Measurements from ENCODE around the gene CD200R1. TPM values are rescaled to one million over a fixed set of nuclear protein-coding genes. Genes with fewer than 3 reads are reported as not detected.

Gene CD200R1
- total RNA-seq, 2 donors from 2014 or later = 1.8 TPM; not detected in 1

- no peak for DNase-seq
- no peak for ATAC-seq
- no peak overlapping the region for H3K4me3 ChIP-seq
- H3K27ac ChIP-seq = no peak overlapping the region
- H3K9me3 ChIP-seq = no peaks in the 10 kb centered on the region
- intact Hi-C loops (cut with DNase I) = loop anchor here (10.0 kb wide), 1 partner anchor 331 kb away; the partner anchor contains the start of gene CCDC80
- no peaks in the 10 kb centered on the region for H3K27me3 ChIP-seq
- H3K36me3 ChIP-seq (replicated peaks in 1 of 2; ENCODE audit: insufficient read depth in 1 of 2, low read depth in 2 of 2) = no peaks in the 10 kb centered on the region
- no peaks in the 10 kb centered on the region for H3K4me1 ChIP-seq
- TF ChIP-seq CTCF (IDR thresholded peaks at IDR 0.05) (no peak), POLR2A (IDR thresholded peaks at IDR 0.05) (no peak)
Measured at GRCh38 chr3:112976001-112976400, 1.1 kb upstream of the CD200R1 start.

GRCh38 chr3:112974178-112974517 lies 755 bp downstream of the CD200R1 start:
- intact Hi-C loops (cut with DNase I) = loop anchor here (10.0 kb wide), 1 partner anchor 329 kb away; the partner anchor contains the start of gene CCDC80

GRCh38 chr3:112973325-112974177 lies 1.4 kb downstream of the CD200R1 start:
- no peaks in the 10 kb centered on the region for H3K27me3 ChIP-seq
- no peaks in the 10 kb centered on the region for H3K9me3 ChIP-seq
- no peak for ATAC-seq
- WGBS, 2 donors = 56 to 69% methylated on average over 5 of the region's 5 CpGs
- H3K4me3 ChIP-seq = no peak overlapping the region
- intact Hi-C loops (cut with DNase I) = loop anchor here (10.0 kb wide), 1 partner anchor 329 kb away; the partner anchor contains the start of gene CCDC80
- no peaks in the 10 kb centered on the region for H3K4me1 ChIP-seq
- TF ChIP-seq POLR2A (IDR thresholded peaks at IDR 0.05) (no peak), CTCF (IDR thresholded peaks at IDR 0.05) (no peak)
- DNase-seq = no peak
- H3K27ac ChIP-seq = no peak overlapping the region
- H3K36me3 ChIP-seq (replicated peaks in 1 of 2; ENCODE audit: insufficient read depth in 1 of 2, low read depth in 2 of 2) = no peaks in the 10 kb centered on the region

More at GRCh38 chr3:112974178-112974517, 755 bp downstream of the CD200R1 start:
- H3K27ac ChIP-seq = no peak overlapping the region
- H3K36me3 ChIP-seq (replicated peaks in 1 of 2; ENCODE audit: insufficient read depth in 1 of 2, low read depth in 2 of 2) = no peaks in the 10 kb centered on the region
- no peaks in the 10 kb centered on the region for H3K27me3 ChIP-seq
- WGBS, 2 donors = 71 to 75% methylated on average over 2 of the region's 2 CpGs
- TF ChIP-seq POLR2A (IDR thresholded peaks at IDR 0.05) (no peak), CTCF (IDR thresholded peaks at IDR 0.05) (no peak)
- no peaks in the 10 kb centered on the region for H3K4me1 ChIP-seq
- no peak for ATAC-seq
- no peaks in the 10 kb centered on the region for H3K9me3 ChIP-seq
- no peak overlapping the region for H3K4me3 ChIP-seq
- DNase-seq = no peak

GRCh38 chr3:112972158-112972557 lies 2.7 kb downstream of the CD200R1 start:
- no peaks in the 10 kb centered on the region for H3K36me3 ChIP-seq (replicated peaks in 1 of 2; ENCODE audit: insufficient read depth in 1 of 2, low read depth in 2 of 2)
- H3K4me3 ChIP-seq = no peak overlapping the region
- TF ChIP-seq POLR2A (IDR thresholded peaks at IDR 0.05) (no peak), CTCF (IDR thresholded peaks at IDR 0.05) (no peak)

More at GRCh38 chr3:112972158-112972557, 2.7 kb downstream of the CD200R1 start:
- Histone ChIP-seq H3K9me3 (no peaks in the 10 kb centered on the region), H3K27ac (no peak overlapping the region), H3K27me3 (no peaks in the 10 kb centered on the region), H3K4me1 (no peaks in the 10 kb centered on the region)
- no peak for ATAC-seq
- intact Hi-C loops (cut with DNase I) = loop anchor here (10.0 kb wide), 1 partner anchor 327 kb away; the partner anchor contains the start of gene CCDC80
- DNase-seq = no peak
